Progenitor cell of endocrine pancreas (in vitro differentiated cells): ENCODE results near the gene GRM8. TPM values are rescaled to one million over a fixed set of nuclear protein-coding genes. Genes with fewer than 3 reads are reported as not detected.

Experiments used
- DNase-seq: peaks from one replicate; pipeline ENCODE4 v3.0.0; 2021; ENCODE audit warnings: low spot score; ENCODE audit not compliant: unreplicated experiment
- H3K27ac Mint-ChIP-seq: 2 replicates; pipeline ENCODE4 v1.8.0; 2021; ENCODE audit warnings: mild to moderate bottlenecking, moderate library complexity, mixed read lengths
- H3K27me3 Mint-ChIP-seq: 2 replicates; pipeline ENCODE4 v1.8.0; 2021; ENCODE audit warnings: mixed read lengths
- H3K36me3 Mint-ChIP-seq: 2 replicates; pipeline ENCODE4 v1.8.0; 2022; ENCODE audit warnings: mixed read lengths; ENCODE audit not compliant: insufficient read depth
- H3K4me1 Mint-ChIP-seq: 2 replicates; pipeline ENCODE4 v1.8.0; 2021; ENCODE audit warnings: low read depth, mixed read lengths
- H3K4me3 Mint-ChIP-seq: 2 replicates; pipeline ENCODE4 v1.8.0; 2021; ENCODE audit warnings: low read depth, mild to moderate bottlenecking, moderate library complexity, mixed read lengths
- H3K9me3 Mint-ChIP-seq: 2 replicates; pipeline ENCODE4 v1.8.0; 2021; ENCODE audit warnings: low read depth, mixed read lengths
- total RNA-seq: library from RNA; stranded (reverse); gene quantifications from 2 replicates; pipeline ENCODE4 v1.2.1, GENCODE V29; 2021
- TF ChIP-seq, protein P1 (sequence below): fragments of 200-600 bp; sonication (generic); IDR thresholded peaks from one replicate; pipeline ENCODE4 v1.5.0; 2021; ENCODE audit warnings: antibody characterized with exemption, mild to moderate bottlenecking; ENCODE audit not compliant: unreplicated experiment

GRM8 gene
- total RNA-seq, 1 donor from 2014 or later = 4.2 TPM

DNA sequence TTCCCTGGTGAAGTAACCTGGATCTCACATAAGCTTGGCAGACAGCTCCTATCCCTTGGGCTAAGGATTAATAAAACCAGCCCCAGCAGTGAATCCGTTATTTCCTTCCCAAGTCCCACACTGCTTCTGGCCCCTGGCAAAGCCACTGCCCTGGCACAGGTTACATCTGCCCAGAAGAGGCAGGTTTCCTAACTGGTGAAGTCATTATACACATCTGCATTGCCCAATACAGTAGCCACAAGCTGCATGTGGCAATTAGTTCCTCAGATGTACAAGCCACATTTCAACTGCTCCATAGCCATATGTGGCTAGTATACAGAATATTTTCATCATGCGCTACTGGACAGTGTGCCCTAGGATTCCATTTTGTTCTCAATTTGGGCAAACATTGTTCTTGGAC lies 273.0 kb downstream of the GRM8 start:
- peaks cover 11% of the 10 kb centered on the region for H3K4me1 Mint-ChIP-seq
- TF ChIP-seq, protein P1, sequence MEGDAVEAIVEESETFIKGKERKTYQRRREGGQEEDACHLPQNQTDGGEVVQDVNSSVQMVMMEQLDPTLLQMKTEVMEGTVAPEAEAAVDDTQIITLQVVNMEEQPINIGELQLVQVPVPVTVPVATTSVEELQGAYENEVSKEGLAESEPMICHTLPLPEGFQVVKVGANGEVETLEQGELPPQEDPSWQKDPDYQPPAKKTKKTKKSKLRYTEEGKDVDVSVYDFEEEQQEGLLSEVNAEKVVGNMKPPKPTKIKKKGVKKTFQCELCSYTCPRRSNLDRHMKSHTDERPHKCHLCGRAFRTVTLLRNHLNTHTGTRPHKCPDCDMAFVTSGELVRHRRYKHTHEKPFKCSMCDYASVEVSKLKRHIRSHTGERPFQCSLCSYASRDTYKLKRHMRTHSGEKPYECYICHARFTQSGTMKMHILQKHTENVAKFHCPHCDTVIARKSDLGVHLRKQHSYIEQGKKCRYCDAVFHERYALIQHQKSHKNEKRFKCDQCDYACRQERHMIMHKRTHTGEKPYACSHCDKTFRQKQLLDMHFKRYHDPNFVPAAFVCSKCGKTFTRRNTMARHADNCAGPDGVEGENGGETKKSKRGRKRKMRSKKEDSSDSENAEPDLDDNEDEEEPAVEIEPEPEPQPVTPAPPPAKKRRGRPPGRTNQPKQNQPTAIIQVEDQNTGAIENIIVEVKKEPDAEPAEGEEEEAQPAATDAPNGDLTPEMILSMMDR = no peak
- no peak for DNase-seq
- H3K36me3 Mint-ChIP-seq = no peaks in the 10 kb centered on the region
- peaks cover 14% of the 10 kb centered on the region for H3K27me3 Mint-ChIP-seq
- H3K4me3 Mint-ChIP-seq = no peak overlapping the region
- peaks cover 9% of the 10 kb centered on the region for H3K9me3 Mint-ChIP-seq
- no peak overlapping the region for H3K27ac Mint-ChIP-seq

DNA sequence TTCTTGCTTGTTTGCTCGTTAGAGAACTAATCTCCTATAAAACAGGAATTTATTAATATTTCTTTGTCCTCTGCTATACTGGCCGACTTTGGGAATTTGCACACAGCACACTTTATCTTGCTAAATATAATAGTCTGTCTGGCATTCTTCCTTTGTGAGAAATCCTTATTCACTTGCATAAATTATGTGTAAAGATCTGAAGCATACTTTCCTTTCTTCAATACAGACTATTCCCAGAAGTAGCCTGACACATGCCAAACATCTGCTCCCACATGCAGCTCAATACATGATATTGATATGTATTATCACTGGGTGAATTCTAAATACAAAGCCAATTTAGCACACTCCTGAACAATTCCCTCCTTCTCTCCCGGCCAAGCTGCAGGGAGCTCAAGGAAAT lies 273.9 kb downstream of the GRM8 start:
- peaks cover 5% of the 10 kb centered on the region for H3K9me3 Mint-ChIP-seq
- H3K27me3 Mint-ChIP-seq = peaks cover 14% of the 10 kb centered on the region
- no peak overlapping the region for H3K4me3 Mint-ChIP-seq
- H3K27ac Mint-ChIP-seq = no peak overlapping the region
- no peak for DNase-seq
- H3K4me1 Mint-ChIP-seq = peaks cover 11% of the 10 kb centered on the region
- no peaks in the 10 kb centered on the region for H3K36me3 Mint-ChIP-seq
- TF ChIP-seq, protein P1 = no peak

DNA sequence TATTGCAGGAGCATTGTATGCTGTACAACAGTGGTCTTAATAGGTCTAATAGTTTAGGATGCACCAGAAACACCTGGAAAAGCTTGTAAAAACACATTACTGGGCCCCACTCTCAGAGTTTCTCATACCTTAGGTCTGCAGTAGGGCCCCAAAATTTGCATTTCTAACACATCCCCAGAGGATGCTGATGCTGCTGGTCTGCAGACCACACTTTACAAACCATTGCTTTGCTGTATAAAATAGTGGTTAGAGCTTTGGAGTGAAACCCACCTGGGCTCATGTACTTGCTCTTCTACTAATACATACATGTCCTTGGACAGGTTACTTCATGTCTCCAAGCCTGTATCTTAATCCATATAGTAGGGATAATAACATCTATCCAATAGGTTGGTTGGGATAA lies 279.7 kb downstream of the GRM8 start:
- DNase-seq = no peak
- TF ChIP-seq, protein P1 = no peak
- Mint-ChIP-seq H3K27me3 (no peaks in the 10 kb centered on the region), H3K4me1 (peaks cover 7% of the 10 kb centered on the region), H3K27ac (no peak overlapping the region), H3K9me3 (no peaks in the 10 kb centered on the region), H3K4me3 (no peak overlapping the region), H3K36me3 (no peaks in the 10 kb centered on the region)

DNA sequence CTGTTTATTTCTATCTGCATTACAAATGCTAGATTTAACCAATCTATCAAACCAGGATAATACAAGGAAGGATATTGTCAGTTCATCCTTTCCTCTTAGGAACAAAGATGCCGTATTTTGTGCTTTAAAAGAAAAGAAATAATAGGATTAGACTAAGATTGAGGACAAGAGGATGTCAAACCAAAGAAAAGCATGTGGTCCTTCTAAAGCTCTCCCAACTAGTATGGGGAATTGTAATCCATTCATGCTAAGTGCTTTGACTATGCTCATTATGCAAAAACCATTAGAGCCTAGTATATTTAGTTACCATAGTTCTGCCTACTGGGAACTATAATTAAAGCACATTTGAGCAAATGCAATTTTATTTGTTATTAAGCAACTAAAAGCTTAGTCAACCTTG lies 280.2 kb downstream of the GRM8 start:
- Mint-ChIP-seq H3K9me3 (no peaks in the 10 kb centered on the region), H3K27me3 (no peaks in the 10 kb centered on the region), H3K27ac (no peak overlapping the region), H3K4me1 (peaks cover 3% of the 10 kb centered on the region), H3K4me3 (no peak overlapping the region), H3K36me3 (no peaks in the 10 kb centered on the region)
- no peak for DNase-seq
- TF ChIP-seq, protein P1 = no peak

DNA sequence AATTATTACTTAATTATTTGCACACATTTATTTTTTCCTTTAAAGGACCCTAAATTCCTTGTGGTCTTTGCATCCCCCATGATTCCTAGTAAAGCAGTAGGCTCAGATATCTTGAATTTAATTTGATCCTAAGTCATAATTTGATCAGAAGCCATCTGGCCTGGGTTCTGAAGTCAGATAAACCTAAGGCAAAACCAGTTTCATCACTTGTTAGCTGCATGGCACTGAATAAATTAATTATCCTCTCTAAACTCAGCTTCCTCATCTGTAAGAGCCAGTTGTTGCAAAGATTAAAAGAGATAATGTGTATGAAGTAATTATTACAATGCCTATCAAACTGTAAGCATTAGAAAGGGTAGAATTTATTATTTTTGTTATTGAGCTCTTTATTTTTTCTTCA lies 293.1 kb downstream of the GRM8 start:
- H3K27ac Mint-ChIP-seq = no peak overlapping the region
- H3K9me3 Mint-ChIP-seq = peaks cover 6% of the 10 kb centered on the region
- H3K36me3 Mint-ChIP-seq = peaks cover 1% of the 10 kb centered on the region
- peaks cover 36% of the 10 kb centered on the region for H3K4me1 Mint-ChIP-seq
- no peaks in the 10 kb centered on the region for H3K27me3 Mint-ChIP-seq
- TF ChIP-seq, protein P1 = no peak
- DNase-seq = no peak
- H3K4me3 Mint-ChIP-seq = no peak overlapping the region
